ENCODE results near the gene GRM4.
A peak's percentile ranks its signal among the peaks of the same experiment; 100 is the strongest.

The GRM4 gene

GRCh38 chr6:34070315-34071135 is 75.4 kb downstream of the GRM4 start:
- no peak for FAIRE-seq
- no peak for DNase-seq (ENCODE audit: extremely low spot score, insufficient read length, low read depth)

GRCh38 chr6:34068462-34069044 is 77.3 kb downstream of the GRM4 start:
- FAIRE-seq, result no peak

GRCh38 chr6:34067814-34068213 is 78.1 kb downstream of the GRM4 start:
- DNase-seq (ENCODE audit: extremely low spot score, insufficient read length, low read depth) (no peak), FAIRE-seq (no peak)

More at GRCh38 chr6:34068462-34069044, 77.3 kb downstream of the GRM4 start:
- DNase-seq (ENCODE audit: extremely low spot score, insufficient read length, low read depth), result no peak

GRCh38 chr6:34066772-34067770 is 78.8 kb downstream of the GRM4 start:
- no peak for DNase-seq (ENCODE audit: extremely low spot score, insufficient read length, low read depth)
- FAIRE-seq, result no peak

GRCh38 chr6:34066218-34066571 is 79.7 kb downstream of the GRM4 start:
- DNase-seq (ENCODE audit: extremely low spot score, insufficient read length, low read depth) (no peak), FAIRE-seq (no peak)

- DNase-seq (ENCODE audit: extremely low spot score, insufficient read length, low read depth) (no peak), FAIRE-seq (no peak)
Observed at GRCh38 chr6:34065466-34066217, 80.2 kb downstream of the GRM4 start.

GRCh38 chr6:34064675-34065074 is 81.2 kb downstream of the GRM4 start:
- no peak for FAIRE-seq
- DNase-seq (ENCODE audit: extremely low spot score, insufficient read length, low read depth), result no peak

- FAIRE-seq, result no peak
Observed at GRCh38 chr6:34063651-34064050, 82.2 kb downstream of the GRM4 start.

GRCh38 chr6:34062815-34063214 is 83.1 kb downstream of the GRM4 start:
- DNase-seq (ENCODE audit: extremely low spot score, insufficient read length, low read depth) (no peak), FAIRE-seq (no peak)

More at GRCh38 chr6:34063651-34064050, 82.2 kb downstream of the GRM4 start:
- DNase-seq (ENCODE audit: extremely low spot score, insufficient read length, low read depth), result no peak

GRCh38 chr6:34062156-34062555 is 83.7 kb downstream of the GRM4 start:
- no peak for FAIRE-seq
- DNase-seq (ENCODE audit: extremely low spot score, insufficient read length, low read depth), result no peak

- FAIRE-seq (no peak), DNase-seq (ENCODE audit: extremely low spot score, insufficient read length, low read depth) (no peak)
Observed at GRCh38 chr6:34061348-34061747, 84.5 kb downstream of the GRM4 start.

- FAIRE-seq (no peak), DNase-seq (ENCODE audit: extremely low spot score, insufficient read length, low read depth) (no peak)
Observed at GRCh38 chr6:34059914-34060313, 86.0 kb downstream of the GRM4 start.

- FAIRE-seq (no peak), DNase-seq (ENCODE audit: extremely low spot score, insufficient read length, low read depth) (no peak)
Observed at GRCh38 chr6:34059136-34059731, 86.7 kb downstream of the GRM4 start.

- DNase-seq (ENCODE audit: extremely low spot score, insufficient read length, low read depth) (no peak), FAIRE-seq (no peak)
Observed at GRCh38 chr6:34057790-34058189, 88.1 kb downstream of the GRM4 start.

- no peak for FAIRE-seq
- DNase-seq (ENCODE audit: extremely low spot score, insufficient read length, low read depth), result no peak
Observed at GRCh38 chr6:34057191-34057590, 88.7 kb downstream of the GRM4 start.

GRCh38 chr6:34056305-34057108 is 89.4 kb downstream of the GRM4 start:
- no peak for FAIRE-seq
- no peak for DNase-seq (ENCODE audit: extremely low spot score, insufficient read length, low read depth)

- DNase-seq (ENCODE audit: extremely low spot score, insufficient read length, low read depth) (peak; percentile 32), FAIRE-seq (peak; percentile 72)
Observed at GRCh38 chr6:34055223-34055933, 90.5 kb downstream of the GRM4 start.

- FAIRE-seq, result no peak
- DNase-seq (ENCODE audit: extremely low spot score, insufficient read length, low read depth), result no peak
Observed at GRCh38 chr6:34053721-34054120, 92.2 kb downstream of the GRM4 start.
